ENCODE data around the gene UMAD1.

UMAD1 gene

GRCh38 chr7:7848892-7849291 lies 208.3 kb downstream of the UMAD1 start:
- no peak for DNase-seq

GRCh38 chr7:7850150-7850549 lies 209.6 kb downstream of the UMAD1 start:
- DNase-seq = no peak

DNA sequence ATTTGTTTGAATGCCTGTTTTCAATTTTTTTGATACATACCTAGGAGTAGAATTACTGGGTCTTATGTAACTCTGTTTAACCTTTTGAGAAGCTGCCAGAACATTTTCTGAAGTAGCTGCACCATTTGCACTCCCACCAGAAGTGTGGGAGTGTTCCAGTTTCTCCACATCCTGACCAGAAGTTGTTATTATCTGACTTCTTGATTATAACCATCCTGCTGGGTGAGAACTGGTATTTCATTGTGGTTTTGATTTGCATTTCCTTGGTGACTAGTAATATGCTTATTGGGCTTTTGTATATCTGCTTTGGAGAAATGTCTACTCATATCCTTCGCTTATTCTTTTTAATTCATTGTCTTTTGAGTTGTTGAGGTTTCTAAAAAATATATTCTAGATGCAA lies 210.8 kb downstream of the UMAD1 start:
- DNase-seq = no peak

DNA sequence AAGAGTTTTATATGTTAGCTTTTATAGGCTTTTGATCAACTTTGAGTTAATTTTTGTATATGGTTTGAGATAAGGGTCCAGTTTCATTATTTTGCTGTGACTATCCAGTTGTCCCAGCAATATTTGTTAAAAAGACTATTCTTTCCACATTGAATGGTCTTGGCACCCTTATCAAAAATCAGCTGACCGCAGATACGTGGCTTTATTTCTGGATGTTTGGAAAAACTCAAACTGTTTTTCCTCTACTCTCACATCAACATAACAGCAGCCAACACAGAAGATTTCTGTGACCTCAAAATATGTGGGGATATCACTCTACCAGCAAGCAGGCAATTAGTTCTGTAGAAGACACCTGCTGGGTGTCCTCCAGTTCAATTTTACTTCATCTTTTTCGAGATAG lies 211.4 kb downstream of the UMAD1 start:
- no peak for DNase-seq

DNA sequence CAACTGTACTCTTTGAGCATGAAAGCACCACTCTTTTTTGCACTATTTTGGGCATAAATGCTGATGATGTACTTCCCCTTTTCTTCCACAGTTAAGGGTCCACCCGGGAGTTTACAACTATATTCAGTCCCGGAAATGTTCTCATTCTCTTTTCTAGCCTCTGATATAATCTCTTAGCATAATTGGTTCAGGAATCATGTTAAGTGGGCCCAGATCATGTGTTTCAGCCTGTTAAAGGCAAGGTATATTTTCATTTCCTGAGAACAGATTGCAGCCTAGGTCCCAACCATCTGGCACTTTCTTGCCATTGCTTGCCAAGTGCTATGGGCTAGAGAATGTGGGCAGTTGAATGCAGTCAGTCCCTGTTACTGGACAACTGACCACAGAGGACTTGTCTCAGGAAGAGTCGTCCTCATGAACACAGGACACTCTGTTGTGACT lies 216.6 kb downstream of the UMAD1 start:
- no peak for DNase-seq

DNA sequence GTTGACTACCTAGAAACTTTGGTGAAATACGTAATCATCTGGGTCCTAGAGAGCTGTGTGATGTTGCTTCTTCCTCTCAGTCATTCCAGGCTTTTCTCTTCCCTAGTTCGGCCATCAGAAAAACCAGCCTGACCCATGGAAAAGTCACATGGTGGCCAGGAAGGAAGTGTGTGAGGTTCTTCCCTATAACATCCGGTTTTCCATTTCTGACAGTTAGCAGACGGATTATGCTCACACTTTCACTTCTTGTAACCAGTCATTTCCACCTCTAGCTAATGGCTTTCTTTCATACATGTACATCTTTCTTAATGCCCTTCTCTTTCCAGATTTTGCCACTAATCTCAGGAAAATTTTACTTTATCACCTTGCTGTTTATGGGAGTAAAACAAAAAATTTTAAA lies 218.0 kb downstream of the UMAD1 start:
- DNase-seq = no peak

- DNase-seq = no peak
These were observed 218.9 kb downstream of the UMAD1 start for GRCh38 chr7:7859411-7859810.

GRCh38 chr7:7861211-7861633 lies 220.7 kb downstream of the UMAD1 start:
- no peak for DNase-seq

- DNase-seq = no peak
These were observed 221.8 kb downstream of the UMAD1 start for GRCh38 chr7:7862393-7862792.

- DNase-seq = no peak
These were observed 227.5 kb downstream of the UMAD1 start for GRCh38 chr7:7867846-7868571.

DNA sequence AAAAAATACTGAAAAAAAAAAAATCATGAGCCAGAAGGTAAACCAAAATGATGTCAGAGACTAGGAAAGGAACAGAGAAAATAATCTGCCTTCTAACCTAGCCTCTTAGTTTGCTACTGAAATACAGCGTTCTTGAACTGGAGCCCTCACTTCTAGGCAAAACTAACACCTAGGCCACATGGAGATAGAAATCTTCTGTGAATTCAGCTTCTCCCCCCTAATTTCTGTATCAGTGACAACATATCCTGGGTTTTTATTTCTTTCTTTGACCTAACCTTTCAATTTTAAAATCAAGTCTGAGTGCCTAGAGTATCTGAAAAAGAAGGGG lies 228.0 kb downstream of the UMAD1 start:
- DNase-seq = no peak

- no peak for DNase-seq
These were observed 228.5 kb downstream of the UMAD1 start for GRCh38 chr7:7869036-7869435.

DNA sequence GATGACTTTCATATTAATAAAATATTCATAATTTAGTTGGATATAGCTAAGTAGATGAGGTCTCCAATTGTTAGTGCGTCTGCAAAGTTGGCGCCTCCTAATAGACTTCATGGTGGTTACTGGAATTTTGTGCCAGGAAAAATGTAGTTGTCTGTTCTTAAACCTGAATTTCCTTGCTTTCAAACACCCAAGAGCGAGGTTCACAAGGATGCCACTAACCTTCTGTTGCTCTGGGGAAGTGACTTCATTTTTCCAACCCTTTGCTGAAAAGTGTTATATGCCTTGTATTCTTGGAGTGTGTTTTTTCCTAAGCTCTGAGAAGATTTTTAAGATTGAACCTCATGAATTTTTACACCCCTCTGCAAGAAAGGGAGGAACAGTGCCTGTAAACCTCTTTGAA lies 229.1 kb downstream of the UMAD1 start:
- no peak for DNase-seq

- no peak for DNase-seq
These were observed 230.0 kb downstream of the UMAD1 start for GRCh38 chr7:7870555-7870954.

DNA sequence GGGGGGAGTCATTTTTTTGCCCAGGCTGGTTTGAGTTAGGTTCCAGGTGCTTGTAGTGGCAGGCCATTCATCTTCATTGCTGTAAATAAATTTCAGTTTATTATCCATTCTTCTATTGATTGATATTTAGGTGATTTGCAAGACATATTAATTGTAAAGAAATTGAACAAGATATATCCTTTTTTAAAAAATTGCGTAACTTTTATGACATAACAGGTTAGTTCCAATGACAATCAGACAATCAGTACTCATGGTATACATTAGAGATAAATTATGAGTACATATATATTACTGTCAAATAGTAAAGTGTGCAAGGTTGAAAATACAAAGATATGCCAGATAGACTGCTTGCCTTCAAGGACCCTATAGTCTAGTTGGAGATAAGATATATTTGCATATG lies 235.9 kb downstream of the UMAD1 start:
- no peak for DNase-seq

GRCh38 chr7:7881581-7881980 lies 241.0 kb downstream of the UMAD1 start:
- no peak for DNase-seq

- no peak for DNase-seq
These were observed 242.3 kb downstream of the UMAD1 start for GRCh38 chr7:7882888-7883287.

DNA sequence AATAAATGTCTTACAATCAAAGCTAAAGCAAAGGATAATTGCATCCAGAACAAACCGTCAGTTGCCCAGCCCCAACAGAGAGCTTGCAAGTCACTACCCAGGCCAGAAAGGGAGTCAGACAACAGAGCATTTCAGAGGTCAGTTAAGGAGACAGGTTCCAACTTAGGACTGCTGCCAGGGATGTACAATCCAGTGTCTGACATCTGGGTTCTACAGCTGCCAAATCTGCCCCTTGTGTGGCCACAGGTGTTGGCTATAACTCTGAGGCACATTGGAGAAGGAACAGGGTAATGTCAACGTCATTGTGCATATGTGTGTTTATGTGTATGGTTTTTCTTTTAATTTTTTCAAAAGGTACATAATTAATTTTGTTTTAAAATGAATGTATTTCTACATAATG lies 242.8 kb downstream of the UMAD1 start:
- DNase-seq = no peak

DNA sequence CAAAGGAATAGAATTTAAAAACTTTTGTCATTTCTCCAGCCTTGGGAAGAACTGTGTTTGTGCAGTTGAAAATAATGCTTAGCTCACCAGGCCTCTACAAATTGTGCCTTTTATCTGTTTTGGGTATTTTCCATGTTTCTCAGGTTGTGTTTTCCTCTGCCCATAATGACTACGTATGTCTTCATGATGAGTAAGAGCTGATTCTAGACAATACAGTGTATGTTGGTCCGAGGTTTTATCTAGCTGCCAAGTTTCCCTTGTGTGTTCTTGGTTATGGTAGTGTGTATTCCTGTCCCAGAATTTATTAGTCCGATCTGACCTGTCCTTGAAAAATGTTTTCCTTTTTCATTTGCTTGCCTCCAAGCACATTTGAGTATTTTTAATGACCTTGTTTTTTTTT lies 244.3 kb downstream of the UMAD1 start:
- no peak for DNase-seq

GRCh38 chr7:7889791-7890568 lies 249.4 kb downstream of the UMAD1 start:
- no peak for DNase-seq

GRCh38 chr7:7895004-7895650 lies 254.6 kb downstream of the UMAD1 start:
- DNase-seq = no peak

GRCh38 chr7:7895754-7896153 lies 255.2 kb downstream of the UMAD1 start:
- no peak for DNase-seq

- no peak for DNase-seq
These were observed 257.0 kb downstream of the UMAD1 start for GRCh38 chr7:7897509-7897908.

DNA sequence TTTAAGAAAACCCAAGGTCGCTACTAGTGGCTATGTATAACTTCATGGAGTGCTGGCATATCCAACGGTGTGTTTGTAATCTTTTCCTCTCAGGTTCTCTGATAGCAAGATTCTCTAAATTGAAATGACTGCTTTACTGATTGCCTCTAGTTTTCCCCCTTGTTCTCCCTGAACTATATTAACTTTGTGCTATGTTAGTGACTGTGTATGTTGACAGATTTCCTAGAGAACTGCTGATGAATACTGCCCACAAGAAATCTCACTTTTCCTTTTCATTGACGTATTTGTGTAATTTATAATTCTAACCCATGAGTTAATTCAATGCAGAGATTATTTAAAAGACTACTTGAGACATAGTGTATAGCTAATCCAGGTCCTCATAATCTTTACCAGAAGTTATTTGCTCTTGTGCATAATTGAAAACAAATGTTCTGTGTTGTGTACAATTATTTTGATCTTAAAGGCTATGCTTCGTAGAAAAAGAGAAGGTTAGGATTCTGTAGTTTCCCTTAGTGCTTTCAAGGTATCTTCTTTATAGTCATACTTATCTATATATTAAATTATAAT lies 257.5 kb downstream of the UMAD1 start:
- DNase-seq = no peak

Measured in activated CD4-positive, alpha-beta T cell treated with anti-CD3 and anti-CD28 coated beads for 1 hour (primary cell).